CD1c-positive myeloid dendritic cell (primary cell): ENCODE data around the gene PRSS53.
A peak's percentile ranks its signal among the peaks of the same experiment; 100 is the strongest.
"Not testable (repeated sequence)": the region's sequence is repeated elsewhere in the genome, so short reads cannot be mapped to it uniquely, and the experiment has no call there.

Source experiments
- DNase-seq: peaks from one replicate; pipeline ENCODE4 v3.0.0-alpha.2; 2016; ENCODE audit errors: extremely low spot score

Gene PRSS53

GRCh38 chr16:31088459-31089183, at the start of gene PRSS53:
Gene PRSS53, minus strand, starts transcription at chr16:31088943. Its CDS starts 134 bp downstream, at chr16:31088809.
- DNase-seq = no peak

DNA sequence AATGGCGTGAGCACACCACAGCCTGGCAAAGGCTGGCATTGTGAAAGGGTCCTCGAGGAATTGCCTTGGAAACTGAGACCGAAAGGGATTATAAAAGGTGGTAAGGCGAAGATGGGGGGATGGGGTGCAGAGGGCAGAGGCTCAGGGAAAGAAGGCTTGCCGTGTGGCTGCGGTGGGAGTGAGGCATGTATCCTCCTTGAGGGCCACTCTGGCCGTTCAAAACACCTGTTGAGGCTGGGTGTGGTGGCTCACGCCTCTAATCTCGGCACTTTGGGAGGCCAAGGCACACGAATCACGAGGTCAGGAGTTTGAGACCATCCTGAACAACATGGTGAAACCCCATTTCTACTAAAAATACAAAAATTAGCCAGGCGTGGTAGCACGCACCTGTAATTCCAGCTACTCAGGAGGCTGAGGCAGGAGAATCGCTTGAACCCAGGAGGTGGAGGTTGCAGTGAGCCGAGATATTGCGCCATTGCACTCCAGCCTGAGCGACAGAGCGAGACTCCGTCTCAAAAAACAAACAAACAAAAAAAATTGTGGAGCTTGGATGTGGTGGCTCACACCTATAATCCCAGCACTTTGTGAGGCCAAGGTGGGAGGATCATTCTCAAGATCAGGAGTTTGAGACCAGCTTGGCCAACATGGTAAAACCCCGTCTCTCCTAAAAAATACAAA, 48.2 kb upstream of the PRSS53 start:
- not testable (repeated sequence) for DNase-seq

GRCh38 chr16:31136287-31136662, 47.5 kb upstream of the PRSS53 start:
- no peak for DNase-seq

- DNase-seq = no peak
Observed at GRCh38 chr16:31135535-31136286, 47.0 kb upstream of the PRSS53 start, which contains the start of gene PRSS8. Gene PRSS8, minus strand, starts transcription at chr16:31135727. Its CDS starts 229 bp downstream, at chr16:31135498.

GRCh38 chr16:31134625-31135534, 46.1 kb upstream of the PRSS53 start:
- DNase-seq = peak; percentile 36

- DNase-seq = peak; percentile 83
Observed at GRCh38 chr16:31134091-31134571, 45.4 kb upstream of the PRSS53 start.

DNA sequence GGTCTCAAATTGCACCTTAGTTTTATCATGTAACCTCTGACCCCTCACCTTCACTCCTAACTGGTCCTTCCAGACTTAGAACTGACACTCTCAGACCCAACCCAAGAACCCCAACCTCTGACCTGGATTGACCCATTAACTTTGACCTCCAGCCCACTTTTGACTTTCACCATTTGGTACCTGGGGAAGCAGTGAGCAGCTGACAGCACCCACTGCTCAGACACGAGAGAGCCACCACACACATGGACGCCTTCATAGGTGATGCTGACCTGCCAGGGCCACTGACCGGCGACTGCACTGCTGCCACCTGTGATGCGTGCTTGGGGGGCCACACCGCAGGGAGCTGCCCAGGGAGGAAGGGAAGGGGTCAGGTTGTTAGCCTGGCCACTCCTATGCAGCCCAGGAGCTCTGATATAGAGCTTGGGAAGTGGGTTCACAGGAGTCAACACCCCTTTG, 44.3 kb upstream of the PRSS53 start:
- DNase-seq = no peak

GRCh38 chr16:31132303-31132979, 43.7 kb upstream of the PRSS53 start:
- DNase-seq = no peak

DNA sequence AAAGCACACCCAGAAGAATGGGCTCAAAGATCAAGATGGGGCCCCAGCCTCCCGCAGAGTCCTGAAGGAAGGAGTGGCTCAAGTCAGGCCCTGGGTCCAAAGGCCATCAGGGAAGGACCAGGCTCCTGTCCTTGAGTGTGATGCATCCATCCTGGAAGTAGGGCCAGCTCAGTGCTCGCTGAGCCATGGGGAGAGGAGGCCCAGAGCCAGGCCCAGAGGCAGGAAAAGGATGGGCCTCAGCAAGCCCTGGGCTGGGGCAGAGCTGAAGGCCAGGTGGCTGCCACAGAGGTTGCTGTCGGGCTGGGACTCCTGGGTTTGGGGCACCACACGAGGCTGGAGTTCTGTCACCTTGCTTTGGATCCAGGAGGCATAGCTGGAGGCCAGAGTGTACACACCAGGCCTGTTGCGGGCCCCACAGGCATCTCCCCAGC, 43.1 kb upstream of the PRSS53 start:
- no peak for DNase-seq

DNA sequence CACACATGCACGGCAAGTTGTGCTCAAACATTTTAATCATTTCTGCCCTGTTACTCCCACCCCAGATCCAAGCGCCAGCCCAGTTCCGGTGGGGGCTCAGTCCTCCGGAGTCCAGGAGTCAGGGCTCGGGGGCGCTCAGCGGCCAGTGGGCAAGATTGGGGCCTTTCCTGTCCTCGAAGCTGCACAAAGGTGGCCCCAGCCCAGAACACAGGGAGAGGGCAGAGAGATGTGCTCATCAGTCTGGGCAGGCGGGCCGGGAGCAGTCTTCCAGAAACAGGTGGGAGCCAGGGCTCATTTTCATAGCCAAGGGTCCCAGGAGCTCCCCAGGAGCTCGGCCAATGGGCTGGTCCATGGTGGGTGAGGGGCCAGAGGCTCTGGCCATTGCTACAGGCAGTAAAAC, 42.7 kb upstream of the PRSS53 start:
- no peak for DNase-seq

DNA sequence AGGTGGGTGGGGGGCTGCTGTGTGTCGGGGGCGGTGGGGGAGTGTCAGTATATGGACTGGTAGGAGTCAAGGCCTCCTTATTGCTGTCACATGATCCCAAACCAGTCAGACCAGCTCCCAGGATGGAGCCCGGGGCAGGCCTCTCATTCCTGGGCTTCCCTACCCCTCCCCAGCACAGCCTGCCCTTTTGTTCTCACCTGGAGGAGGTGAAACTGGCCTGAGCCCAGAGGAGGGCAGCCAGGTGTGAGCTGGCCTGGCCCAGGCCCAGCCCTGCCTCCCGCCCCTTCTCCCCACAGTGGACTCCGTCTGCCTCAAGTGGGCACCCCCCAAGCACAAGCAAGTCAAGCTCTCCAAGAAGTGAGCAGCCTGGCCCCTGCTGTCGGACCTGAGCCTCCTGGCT, 42.2 kb upstream of the PRSS53 start:
- no peak for DNase-seq

DNA sequence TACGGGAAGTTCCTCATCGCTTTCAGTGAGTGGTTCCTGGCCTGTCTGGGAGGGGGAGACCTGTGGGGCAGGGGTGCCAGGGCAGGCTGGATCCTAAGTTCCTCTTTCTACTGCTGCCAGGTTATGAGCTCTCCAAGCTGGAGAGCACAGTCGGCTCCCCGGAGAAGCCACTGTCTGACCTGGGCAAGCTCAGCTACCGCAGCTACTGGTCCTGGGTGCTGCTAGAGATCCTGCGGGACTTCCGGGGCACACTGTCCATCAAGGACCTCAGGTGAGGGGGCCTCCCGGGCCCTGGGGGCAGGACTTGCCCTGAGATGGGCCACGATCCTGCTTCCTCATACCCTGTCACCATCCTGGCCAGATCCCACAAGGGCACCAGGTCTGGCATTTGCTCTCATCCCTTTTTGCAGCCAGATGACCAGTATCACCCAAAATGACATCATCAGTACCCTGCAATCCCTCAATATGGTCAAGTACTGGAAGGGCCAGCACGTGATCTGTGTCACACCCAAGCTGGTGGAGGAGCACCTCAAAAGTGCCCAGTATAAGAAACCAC, 41.7 kb upstream of the PRSS53 start:
- peak; percentile 74 for DNase-seq

DNA sequence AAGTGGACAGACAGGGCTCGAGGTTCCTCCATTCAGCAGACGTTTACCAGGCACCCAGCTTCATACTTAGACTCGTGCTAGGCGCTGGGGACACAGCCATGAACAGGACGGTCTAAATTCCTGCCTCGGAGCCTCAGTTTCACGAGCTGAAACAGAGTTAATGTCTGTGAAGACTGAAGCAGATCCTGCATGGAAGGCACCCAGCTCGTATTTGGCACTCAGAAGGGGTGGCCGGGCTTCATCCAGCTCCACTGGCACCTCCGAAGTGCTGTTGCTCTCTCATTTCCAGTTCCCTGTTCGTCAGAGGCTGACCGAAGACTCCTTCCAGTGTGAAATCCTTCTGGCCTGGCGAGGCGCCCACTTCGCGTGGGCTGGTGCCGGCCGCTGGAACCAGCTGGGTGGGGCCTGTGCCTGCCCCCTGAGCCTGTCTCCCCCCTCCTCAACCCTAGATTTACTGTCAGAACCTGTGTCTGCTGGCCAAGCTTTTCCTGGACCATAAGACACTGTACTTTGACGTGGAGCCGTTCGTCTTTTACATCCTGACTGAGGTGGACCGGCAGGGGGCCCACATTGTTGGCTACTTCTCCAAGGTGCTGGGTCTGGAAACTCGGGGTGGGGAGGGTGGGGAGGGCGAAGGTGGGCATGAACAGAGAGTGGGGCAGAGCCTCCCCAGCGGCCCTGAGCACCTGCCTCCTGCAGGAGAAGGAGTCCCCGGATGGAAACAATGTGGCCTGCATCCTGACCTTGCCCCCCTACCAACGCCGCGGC, 41.0 kb upstream of the PRSS53 start:
- DNase-seq = peak; percentile 93

- peak; percentile 91 for DNase-seq
Observed at GRCh38 chr16:31128711-31129567, 40.2 kb upstream of the PRSS53 start.

GRCh38 chr16:31127182-31127581, 38.4 kb upstream of the PRSS53 start:
- no peak for DNase-seq

- no peak for DNase-seq
Observed at GRCh38 chr16:31125844-31126243, 37.1 kb upstream of the PRSS53 start.

DNA sequence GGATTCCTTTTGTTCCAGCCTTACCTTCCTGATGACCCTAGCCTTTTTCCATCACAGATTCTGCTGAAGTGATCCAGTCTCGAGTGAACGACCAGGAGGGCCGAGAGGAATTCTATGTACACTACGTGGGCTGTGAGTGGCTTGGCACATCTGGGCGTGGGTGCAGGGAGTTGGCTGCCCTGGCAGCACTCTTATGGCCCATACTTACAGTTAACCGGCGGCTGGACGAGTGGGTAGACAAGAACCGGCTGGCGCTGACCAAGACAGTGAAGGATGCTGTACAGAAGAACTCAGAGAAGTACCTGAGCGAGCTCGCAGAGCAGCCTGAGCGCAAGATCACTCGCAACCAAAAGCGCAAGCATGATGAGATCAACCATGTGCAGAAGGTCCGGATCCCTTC, 31.4 kb upstream of the PRSS53 start:
- DNase-seq = no peak
